OCI-LY1 (cell line): ENCODE measurements around the gene SH2D6.

Source experiments
- EZH2 ChIP-seq: fragments of 200-600 bp; sonication (generic), shearing (Covaris generic); IDR thresholded peaks from 2 replicates; pipeline ENCODE4 v1.8.0; 2017; ENCODE audit warnings: borderline replicate concordance, mixed run types, mild to moderate bottlenecking, antibody characterized with exemption, low read length, moderate library complexity, mixed read lengths
- TF ChIP-seq, protein P1 (sequence below): fragments of 200-600 bp; sonication (generic), shearing (Covaris generic); IDR thresholded peaks from 2 replicates; pipeline ENCODE4 v1.5.1; 2017; ENCODE audit warnings: mild to moderate bottlenecking, antibody characterized with exemption, low read length, moderate library complexity, mixed read lengths

DNA sequence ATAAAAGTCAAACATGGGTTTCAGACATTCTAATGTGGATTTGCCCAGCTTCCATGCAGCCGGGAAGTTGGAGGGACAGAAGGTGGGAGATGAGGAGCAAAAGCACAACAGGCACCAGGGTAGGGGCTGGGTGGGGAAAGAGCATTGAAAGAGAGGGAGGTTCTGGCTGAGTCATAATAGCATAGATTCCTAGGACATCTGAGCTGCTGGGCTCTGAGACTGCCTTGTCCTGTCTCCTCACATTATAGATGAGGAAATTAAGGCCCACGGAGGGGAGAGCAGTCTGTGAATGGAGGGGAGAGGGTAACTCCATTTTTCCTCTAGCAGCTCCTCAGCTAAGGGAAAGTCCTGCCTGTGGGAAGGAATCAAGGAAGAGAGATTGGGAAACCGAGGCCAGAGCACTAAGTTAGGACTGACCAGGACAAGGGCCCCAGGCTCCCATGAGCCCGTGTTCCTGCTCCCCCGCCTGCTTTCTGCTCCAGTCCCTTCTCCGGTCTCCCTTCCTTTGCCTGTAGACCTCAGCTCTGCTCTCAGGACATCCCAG is 26.2 kb downstream of the SH2D6 start:
- TF ChIP-seq, protein P1, sequence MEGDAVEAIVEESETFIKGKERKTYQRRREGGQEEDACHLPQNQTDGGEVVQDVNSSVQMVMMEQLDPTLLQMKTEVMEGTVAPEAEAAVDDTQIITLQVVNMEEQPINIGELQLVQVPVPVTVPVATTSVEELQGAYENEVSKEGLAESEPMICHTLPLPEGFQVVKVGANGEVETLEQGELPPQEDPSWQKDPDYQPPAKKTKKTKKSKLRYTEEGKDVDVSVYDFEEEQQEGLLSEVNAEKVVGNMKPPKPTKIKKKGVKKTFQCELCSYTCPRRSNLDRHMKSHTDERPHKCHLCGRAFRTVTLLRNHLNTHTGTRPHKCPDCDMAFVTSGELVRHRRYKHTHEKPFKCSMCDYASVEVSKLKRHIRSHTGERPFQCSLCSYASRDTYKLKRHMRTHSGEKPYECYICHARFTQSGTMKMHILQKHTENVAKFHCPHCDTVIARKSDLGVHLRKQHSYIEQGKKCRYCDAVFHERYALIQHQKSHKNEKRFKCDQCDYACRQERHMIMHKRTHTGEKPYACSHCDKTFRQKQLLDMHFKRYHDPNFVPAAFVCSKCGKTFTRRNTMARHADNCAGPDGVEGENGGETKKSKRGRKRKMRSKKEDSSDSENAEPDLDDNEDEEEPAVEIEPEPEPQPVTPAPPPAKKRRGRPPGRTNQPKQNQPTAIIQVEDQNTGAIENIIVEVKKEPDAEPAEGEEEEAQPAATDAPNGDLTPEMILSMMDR, result no peak
- no peak for TF ChIP-seq EZH2
